SK-N-SH (cell line): ENCODE data around the gene LRRFIP2. TPM values are rescaled to one million over a fixed set of nuclear protein-coding genes. Genes with fewer than 3 reads are reported as not detected.

Experiments used
- CTCF ChIA-PET: fragments of 300-600, 350-600 bp; formaldehyde crosslinking; extraction: SDS; loops from one replicate; lab custom pipeline; 2021; lab: Yijun Ruan, JAX
- POLR2A ChIA-PET: fragments of 350-600 bp; sonication (Branson Sonifier 250); formaldehyde crosslinking; extraction: SDS; loops from one replicate; lab custom pipeline; 2020; ENCODE audit warnings: antibody characterized with exemption, inconsistent platforms; lab: Yijun Ruan, JAX
- DNase-seq: peaks from one replicate; pipeline ENCODE4 v3.0.0; 2012
- H2AFZ ChIP-seq: fragments of 200-600 bp; sonication (generic); 2 replicates; pipeline ENCODE4 v1.8.1; 2016; ENCODE audit warnings: antibody characterized with exemption, mild to moderate bottlenecking, low read depth
- H3F3A ChIP-seq: fragments of 200-600 bp; sonication (generic); replicated peaks from 2 replicates; pipeline ENCODE3; 2016; ENCODE audit warnings: antibody characterized with exemption, mild to moderate bottlenecking; ENCODE audit not compliant: insufficient read depth
- H3K27ac ChIP-seq, 2 experiments: fragments of 200-500 bp in 1 of 2; fragments of 200-600 bp in 1 of 2; sonication (Bioruptor generic) in 1 of 2; sonication (generic), shearing (Covaris generic) in 1 of 2; 2 replicates each; pipeline versions ENCODE4 v1.5.1 to v1.6.1; 2014 to 2016; ENCODE audit warnings: low read depth in 2 of 2, inconsistent platforms in 1 of 2, low read length in 1 of 2, mild to moderate bottlenecking in 1 of 2, mixed read lengths in 1 of 2
- H3K27me3 ChIP-seq: fragments of 200-600 bp; sonication (generic), shearing (Covaris generic); 2 replicates; pipeline ENCODE4 v1.6.1; 2016; ENCODE audit warnings: mixed run types; ENCODE audit not compliant: insufficient read depth
- H3K36me3 ChIP-seq, 2 experiments: fragments of 200-500 bp in 1 of 2; fragments of 200-600 bp in 1 of 2; sonication (Bioruptor generic) in 1 of 2; sonication (generic) in 1 of 2; replicated peaks in 1 of 2; 2 replicates each; pipeline versions ENCODE3 to v1.5.1; 2014 to 2016; ENCODE audit warnings: low read length in 1 of 2, mild to moderate bottlenecking in 1 of 2; ENCODE audit not compliant: insufficient read depth in 2 of 2, control insufficient read depth in 1 of 2
- H3K4me1 ChIP-seq, 2 experiments: fragments of 200-500 bp in 1 of 2; fragments of 200-600 bp in 1 of 2; sonication (Bioruptor generic) in 1 of 2; sonication (generic), shearing (Covaris generic) in 1 of 2; 2 replicates each; pipeline versions ENCODE4 v1.5.1 to v1.6.1; 2014 to 2016; ENCODE audit warnings: low read depth in 1 of 2, low read length in 1 of 2, mixed run types in 1 of 2; ENCODE audit not compliant: insufficient read depth in 2 of 2, control insufficient read depth in 1 of 2
- H3K4me2 ChIP-seq: fragments of 200-600 bp; sonication (generic), shearing (Covaris generic); 2 replicates; pipeline ENCODE4 v1.6.1; 2017; ENCODE audit warnings: mixed run types
- H3K4me3 ChIP-seq, 2 experiments: fragments of 200-500 bp in 1 of 2; fragments of 200-600 bp in 1 of 2; sonication (Bioruptor generic) in 1 of 2; sonication (generic), shearing (Covaris generic) in 1 of 2; 2 replicates each; pipeline versions ENCODE4 v1.5.1 to v1.8.1; 2014 to 2016; ENCODE audit warnings: low read depth in 2 of 2, inconsistent platforms in 1 of 2, low read length in 1 of 2, mild to moderate bottlenecking in 1 of 2, mixed read lengths in 1 of 2, moderate library complexity in 1 of 2
- H3K79me2 ChIP-seq: fragments of 200-600 bp; sonication (generic); 2 replicates; pipeline ENCODE4 v1.8.1; 2017; ENCODE audit warnings: mild to moderate bottlenecking; ENCODE audit not compliant: insufficient read depth
- H3K9ac ChIP-seq: fragments of 200-600 bp; sonication (generic); 2 replicates; pipeline ENCODE4 v1.6.1; 2017; ENCODE audit warnings: mixed run types
- H3K9me2 ChIP-seq: fragments of 200-600 bp; sonication (generic); 2 replicates; pipeline ENCODE4 v1.6.1; 2017; ENCODE audit warnings: mixed run types
- H3K9me3 ChIP-seq: fragments of 200-600 bp; sonication (generic); 2 replicates; pipeline ENCODE4 v1.6.1; 2017; ENCODE audit warnings: mixed run types, mild to moderate bottlenecking, moderate library complexity
- H4K20me1 ChIP-seq: fragments of 200-600 bp; sonication (generic); 2 replicates; pipeline ENCODE4 v1.6.1; 2017; ENCODE audit warnings: mild to moderate bottlenecking, mixed run types; ENCODE audit not compliant: insufficient read depth
- EP300 ChIP-seq, 2 experiments: IDR thresholded peaks; 2 replicates each; pipeline versions ENCODE4 v1.4.0 to v1.6.1; 2012; ENCODE audit warnings: borderline replicate concordance in 1 of 2, low read depth in 1 of 2, low read length in 1 of 2
- FOSL2 ChIP-seq: IDR thresholded peaks from 2 replicates; pipeline ENCODE4 v1.4.0; 2012; ENCODE audit warnings: low read depth, mild to moderate bottlenecking, moderate library complexity, borderline replicate concordance
- FOXM1 ChIP-seq: IDR thresholded peaks from 2 replicates; pipeline ENCODE4 v1.4.0; 2012; ENCODE audit warnings: low read depth, mild to moderate bottlenecking
- GABPA ChIP-seq: IDR thresholded peaks from 2 replicates; pipeline ENCODE4 v1.4.0; 2012; ENCODE audit warnings: low read depth, mild to moderate bottlenecking
- IRF3 ChIP-seq: fragments of 150-350 bp; IDR thresholded peaks from 2 replicates; pipeline ENCODE4 v1.6.1; 2016; ENCODE audit warnings: mild to moderate bottlenecking, low read depth, low read length
- MXI1 ChIP-seq: IDR thresholded peaks from 2 replicates; pipeline ENCODE4 v1.6.1; 2012; ENCODE audit warnings: mild to moderate bottlenecking, low read depth, low read length, improper control_type of control experiment
- NRF1 ChIP-seq: IDR thresholded peaks from 2 replicates; pipeline ENCODE4 v1.6.1; 2012; ENCODE audit warnings: low read depth, mild to moderate bottlenecking, low read length
- PBX3 ChIP-seq: IDR thresholded peaks from 2 replicates; pipeline ENCODE4; 2012
- POLR2AphosphoS5 ChIP-seq: IDR thresholded peaks from 2 replicates; pipeline ENCODE4 v1.6.1; 2012; ENCODE audit warnings: low read depth, low read length
- RAD21 ChIP-seq: IDR thresholded peaks from 2 replicates; pipeline ENCODE4 v1.6.1; 2012; ENCODE audit warnings: mild to moderate bottlenecking, low read length
- RFX5 ChIP-seq: IDR thresholded peaks from 2 replicates; pipeline ENCODE4 v1.6.1; 2012; ENCODE audit warnings: mild to moderate bottlenecking, improper control_type of control experiment, low read length
- SIN3A ChIP-seq: IDR thresholded peaks from 2 replicates; pipeline ENCODE4 v1.6.1; 2012; ENCODE audit warnings: low read depth, mild to moderate bottlenecking, low read length, moderate library complexity, borderline replicate concordance
- TAF1 ChIP-seq: IDR thresholded peaks from 2 replicates; pipeline ENCODE4 v1.6.1; 2012; ENCODE audit warnings: low read depth, mild to moderate bottlenecking, low read length, moderate library complexity, borderline replicate concordance
- TCF12 ChIP-seq: IDR thresholded peaks from 2 replicates; pipeline ENCODE4 v1.4.0; 2012
- TEAD4 ChIP-seq: IDR thresholded peaks from 2 replicates; pipeline ENCODE4 v1.4.0; 2012; ENCODE audit warnings: mild to moderate bottlenecking, borderline replicate concordance; ENCODE audit not compliant: insufficient read depth
- USF1 ChIP-seq: IDR thresholded peaks from 2 replicates; pipeline ENCODE4 v1.4.0; 2012; ENCODE audit warnings: low read depth, borderline replicate concordance
- ZBTB33 ChIP-seq: IDR thresholded peaks from 2 replicates; pipeline ENCODE4 v1.4.0; 2012; ENCODE audit warnings: low read depth, borderline replicate concordance
- WGBS: methylation state at CpG from one replicate; pipeline ENCODE4 v1.1.6; 2017; ENCODE audit warnings: low lambda C conversion rate; 5-methylcytosine and 5-hydroxymethylcytosine counted together
- polyA plus RNA-seq, 3 experiments: library from polyadenylated mRNA; depleted of rRNA; stranded (reverse); fragments of >200 nt; gene quantifications; 2 replicates each; pipeline ENCODE4 v1.2.3, GENCODE V29; 2012

The LRRFIP2 gene
- polyA plus RNA-seq, 1 of the 3 experiments (the other 2 are of a cell fraction): 27.2 TPM

- POLR2A ChIA-PET: no interaction called here
- peaks cover 23% of the 10 kb centered on the region for H4K20me1 ChIP-seq
- no peaks in the 10 kb centered on the region for H3K27me3 ChIP-seq
- no peaks in the 10 kb centered on the region for H3K9me3 ChIP-seq
- H3K9ac ChIP-seq: no peak overlapping the region
- no peak overlapping the region for H3K4me3 ChIP-seq
- CTCF ChIA-PET: interaction anchor here (0.6 kb wide), 2 partner anchors 10 to 28 kb away, joined by 3 to 4 read pairs; no protein-coding TSS in a partner anchor
- no peaks in the 10 kb centered on the region for H3K9me2 ChIP-seq
- H3K36me3 ChIP-seq: peaks cover 0 to 7% of the 10 kb centered on the region in 2 experiments
- 94% methylated on average over 5 of the region's 5 CpGs for WGBS
- no peak overlapping the region for H2AFZ ChIP-seq
- peaks cover 0 to 16% of the 10 kb centered on the region in 2 experiments; a peak in 2 of 4 replicates for H3K4me1 ChIP-seq
- H3F3A ChIP-seq: peaks cover 10% of the 10 kb centered on the region
- peaks cover 83% of the 10 kb centered on the region for H3K79me2 ChIP-seq
- TF ChIP-seq TEAD4 (no peak), NRF1 (no peak), FOSL2 (no peak), USF1 (no peak), GABPA (no peak), MXI1 (no peak), IRF3 (no peak), TAF1 (no peak), ZBTB33 (no peak), EP300 (IDR thresholded peaks at IDR 0.05; ENCODE audit: borderline replicate concordance in 1 of 2, low read depth in 1 of 2, low read length in 1 of 2) (no peak), POLR2AphosphoS5 (no peak), TCF12 (no peak), PBX3 (no peak), SIN3A (no peak), RFX5 (no peak), FOXM1 (no peak), RAD21 (no peak)
- no peak overlapping the region for H3K4me2 ChIP-seq
- no peak for DNase-seq
- no peak overlapping the region for H3K27ac ChIP-seq
Measured at GRCh38 chr3:37130984-37131859, 43.2 kb downstream of the LRRFIP2 start.
